GM12872 (cell line): ENCODE results near the gene CYP4F22.

Experiments
- CTCF ChIP-seq: IDR thresholded peaks from 3 replicates; pipeline ENCODE4 v1.5.1; 2011; ENCODE audit warnings: low read depth, mild to moderate bottlenecking, low read length, moderate library complexity; ENCODE audit not compliant: insufficient read depth

The CYP4F22 gene

GRCh38 chr19:15550273-15550672, 41.9 kb downstream of the CYP4F22 start:
- TF ChIP-seq CTCF, result no peak

- peak; percentile 34 for TF ChIP-seq CTCF
Observed at GRCh38 chr19:15550929-15551292, 42.6 kb downstream of the CYP4F22 start.

- TF ChIP-seq CTCF, result no peak
Observed at GRCh38 chr19:15551293-15552004, 43.1 kb downstream of the CYP4F22 start.

GRCh38 chr19:15555021-15555420, 46.7 kb downstream of the CYP4F22 start:
- no peak for TF ChIP-seq CTCF

GRCh38 chr19:15555759-15556633, 47.7 kb downstream of the CYP4F22 start:
- TF ChIP-seq CTCF, result peak; percentile 88

GRCh38 chr19:15556634-15557181, 48.4 kb downstream of the CYP4F22 start:
- no peak for TF ChIP-seq CTCF

GRCh38 chr19:15557223-15557622, 48.9 kb downstream of the CYP4F22 start:
- no peak for TF ChIP-seq CTCF
